KBM-7 (cell line): ENCODE results near the gene MAPKBP1.

Source experiments
- DNase-seq: peaks from one replicate; pipeline ENCODE4 v3.0.0-alpha.2; 2015
- in situ Hi-C: fragments of 300-500 bp; cut with MboI; formaldehyde crosslinking; loops from 2 replicates; pipeline ENCODE4 v1.14.3; 2020; ENCODE audit warnings: low sequenced_read_pairs, low pct_unique_long_range_greater_than_20kb, mixed read lengths

MAPKBP1 gene

GRCh38 chr15:41782371-41783282 lies 8.3 kb downstream of the MAPKBP1 start:
- DNase-seq, result no peak
- in situ Hi-C loops, result no loop called here

- in situ Hi-C loops, result no loop called here
- DNase-seq, result no peak
Measured at GRCh38 chr15:41783296-41783695, 9.0 kb downstream of the MAPKBP1 start.

GRCh38 chr15:41788262-41788661 lies 14.0 kb downstream of the MAPKBP1 start:
- DNase-seq, result no peak
- in situ Hi-C loops, result no loop called here

- in situ Hi-C loops, result no loop called here
- DNase-seq, result no peak
Measured at GRCh38 chr15:41789236-41789635, 15.0 kb downstream of the MAPKBP1 start.

GRCh38 chr15:41789662-41790061 lies 15.4 kb downstream of the MAPKBP1 start:
- no peak for DNase-seq
- in situ Hi-C loops, result no loop called here

- in situ Hi-C loops, result no loop called here
- DNase-seq, result no peak
Measured at GRCh38 chr15:41790169-41790568, 15.9 kb downstream of the MAPKBP1 start.

- in situ Hi-C loops, result no loop called here
- peak; percentile 94 for DNase-seq
Measured at GRCh38 chr15:41790756-41791546, 16.7 kb downstream of the MAPKBP1 start.

GRCh38 chr15:41791547-41791937 lies 17.3 kb downstream of the MAPKBP1 start:
- in situ Hi-C loops, result no loop called here

GRCh38 chr15:41792000-41792637 lies 17.8 kb downstream of the MAPKBP1 start:
- in situ Hi-C loops, result no loop called here

More at GRCh38 chr15:41791547-41791937, 17.3 kb downstream of the MAPKBP1 start:
- DNase-seq, result no peak

GRCh38 chr15:41794081-41794480 lies 19.8 kb downstream of the MAPKBP1 start:
- in situ Hi-C loops, result no loop called here
- no peak for DNase-seq

More at GRCh38 chr15:41792000-41792637, 17.8 kb downstream of the MAPKBP1 start:
- no peak for DNase-seq

GRCh38 chr15:41795996-41796856 lies 21.9 kb downstream of the MAPKBP1 start:
- no peak for DNase-seq
- in situ Hi-C loops, result no loop called here

GRCh38 chr15:41797201-41797944 lies 23.1 kb downstream of the MAPKBP1 start:
- in situ Hi-C loops, result no loop called here
- no peak for DNase-seq

GRCh38 chr15:41798607-41799487 lies 24.6 kb downstream of the MAPKBP1 start:
- in situ Hi-C loops, result no loop called here
- DNase-seq, result no peak

GRCh38 chr15:41799488-41799805 lies 25.2 kb downstream of the MAPKBP1 start:
- no peak for DNase-seq
- in situ Hi-C loops, result no loop called here

- DNase-seq, result no peak
- in situ Hi-C loops, result no loop called here
Measured at GRCh38 chr15:41801185-41801584, 26.9 kb downstream of the MAPKBP1 start.

GRCh38 chr15:41801850-41802455 lies 27.7 kb downstream of the MAPKBP1 start:
- no peak for DNase-seq
- in situ Hi-C loops, result no loop called here

- DNase-seq, result no peak
Measured at GRCh38 chr15:41804361-41804760, 30.1 kb downstream of the MAPKBP1 start.

More at GRCh38 chr15:41804361-41804760, 30.1 kb downstream of the MAPKBP1 start:
- in situ Hi-C loops, result no loop called here
